Ishikawa (cell line): ENCODE data around the gene PCGF5.

Experiments
- CEBPB ChIP-seq: IDR thresholded peaks from 2 replicates; pipeline ENCODE4 v1.6.1; 2012
- CREB1 ChIP-seq: IDR thresholded peaks from 2 replicates; pipeline ENCODE4 v1.6.1; 2012; ENCODE audit warnings: low read depth
- EGR1 ChIP-seq: IDR thresholded peaks from 2 replicates; pipeline ENCODE4 v1.6.1; 2012
- EP300 ChIP-seq: IDR thresholded peaks from 2 replicates; pipeline ENCODE4 v1.6.1; 2012; ENCODE audit warnings: borderline replicate concordance
- FOXM1 ChIP-seq: IDR thresholded peaks from 2 replicates; pipeline ENCODE4 v1.6.1; 2012; ENCODE audit warnings: low read depth, borderline replicate concordance
- NFIC ChIP-seq: IDR thresholded peaks from 2 replicates; pipeline ENCODE4 v1.6.1; 2012
- RAD21 ChIP-seq: IDR thresholded peaks from 2 replicates; pipeline ENCODE4 v1.6.1; 2012; ENCODE audit warnings: low read depth
- TAF1 ChIP-seq: IDR thresholded peaks from 2 replicates; pipeline ENCODE4 v1.6.1; 2012; ENCODE audit warnings: low read depth, mild to moderate bottlenecking
- TCF12 ChIP-seq: IDR thresholded peaks from 2 replicates; pipeline ENCODE4 v1.6.1; 2012; ENCODE audit warnings: low read depth
- TEAD4 ChIP-seq: IDR thresholded peaks from 2 replicates; pipeline ENCODE4 v1.6.1; 2012
- YY1 ChIP-seq: IDR thresholded peaks from 2 replicates; pipeline ENCODE4 v1.6.1; 2012; ENCODE audit warnings: low read depth
- ZBTB7A ChIP-seq: IDR thresholded peaks from 2 replicates; pipeline ENCODE4 v1.6.1; 2012; ENCODE audit warnings: low read depth
- TF ChIP-seq, protein P1 (sequence below): IDR thresholded peaks from 2 replicates; pipeline ENCODE4 v1.6.1; 2012; ENCODE audit warnings: low read depth, mild to moderate bottlenecking
- TF ChIP-seq, protein P2 (sequence below): IDR thresholded peaks from 2 replicates; pipeline ENCODE4 v1.6.1; 2012
- TF ChIP-seq, protein P3 (sequence below): IDR thresholded peaks from 2 replicates; pipeline ENCODE4 v1.6.1; 2012

PCGF5 gene

DNA sequence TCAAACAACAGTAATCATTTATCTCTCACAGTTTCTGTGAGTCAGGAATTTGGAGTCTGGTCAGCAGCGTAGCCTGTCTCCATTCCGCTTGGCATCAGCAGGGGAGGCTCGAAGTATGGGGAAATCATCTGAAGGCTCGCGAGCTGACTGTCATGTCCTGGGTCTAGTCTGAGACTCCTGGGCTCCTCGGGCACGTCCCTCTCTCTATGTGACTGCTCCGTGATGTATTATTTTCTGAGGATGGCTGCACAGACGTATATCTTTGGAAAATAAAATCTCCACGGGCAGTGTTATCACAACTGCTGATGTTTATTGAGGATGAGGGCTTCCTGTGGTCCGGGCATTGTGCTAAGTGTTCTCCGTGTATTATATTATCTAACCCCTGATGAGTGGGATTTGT, 23.3 kb upstream of the PCGF5 start:
- TF ChIP-seq RAD21 (no peak), YY1 (no peak), TAF1 (no peak)

DNA sequence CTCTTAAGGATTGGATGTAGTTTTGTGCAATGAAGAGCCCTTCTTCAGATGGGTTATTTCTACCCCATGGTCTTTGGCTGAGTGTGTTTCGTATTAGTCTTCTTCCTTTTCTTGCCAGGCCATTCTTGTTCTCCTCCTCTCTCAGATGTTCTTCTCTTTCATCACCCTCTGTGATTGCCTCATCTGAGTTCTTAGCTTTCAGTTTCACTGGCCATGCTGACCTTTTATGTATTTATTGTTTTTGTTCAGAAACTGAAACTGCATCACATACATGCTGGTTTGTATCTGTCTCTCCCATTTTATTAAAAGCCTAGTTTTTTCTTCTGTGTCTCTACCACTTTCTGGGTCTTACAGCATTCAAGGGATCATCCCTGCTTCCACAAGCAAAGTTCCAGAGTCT, 21.7 kb upstream of the PCGF5 start:
- TF ChIP-seq CEBPB (peak; percentile 63; the same call in 1 of the 2 replicates), ZBTB7A (no peak)

DNA sequence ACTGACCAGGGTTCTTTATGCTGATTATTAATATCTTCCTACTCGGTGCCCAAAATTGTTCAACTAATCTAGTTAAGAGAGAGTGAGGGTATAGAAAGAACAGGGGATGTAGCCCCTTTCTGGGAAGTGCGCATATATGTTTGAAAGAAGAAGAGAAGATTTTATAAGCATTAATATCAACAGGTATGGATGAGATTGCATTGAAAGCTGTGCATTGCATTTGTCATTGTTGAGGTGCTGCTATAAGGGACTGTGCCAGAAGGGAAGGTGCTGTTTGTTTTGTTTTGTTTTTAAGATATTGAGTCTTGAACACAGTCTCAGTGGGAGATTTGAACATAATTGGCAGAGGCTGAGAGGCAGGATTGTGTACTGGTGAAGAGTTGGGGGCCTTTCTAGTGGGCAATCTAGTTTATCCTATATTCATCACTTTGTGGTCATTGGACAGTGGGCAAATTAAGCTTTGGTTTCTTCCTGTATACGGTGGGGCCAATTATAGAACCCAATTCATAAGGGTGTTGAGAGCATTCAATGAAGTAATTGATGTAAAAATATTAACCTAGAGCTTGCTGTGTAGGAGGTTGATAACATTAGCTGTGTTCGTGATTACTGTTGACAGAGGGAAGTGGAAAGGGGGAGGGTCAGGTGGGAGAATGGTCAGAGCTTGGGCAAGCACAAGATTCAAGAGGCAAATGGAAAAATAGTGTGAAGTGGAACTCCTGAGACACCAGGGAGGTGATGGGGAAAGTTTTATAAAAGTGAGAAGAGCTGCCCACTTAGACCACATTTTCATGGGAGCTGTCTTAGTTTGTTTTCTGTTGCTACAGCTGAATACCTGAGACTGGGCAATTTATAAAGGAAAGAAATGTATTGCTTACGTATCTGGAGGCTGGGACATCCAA, 19.9 kb upstream of the PCGF5 start:
- TF ChIP-seq CREB1 (no peak), NFIC (no peak), TAF1 (no peak), EP300 (no peak), EGR1 (no peak), FOXM1 (no peak), TCF12 (no peak), YY1 (no peak), RAD21 (no peak), CEBPB (no peak), ZBTB7A (no peak), TEAD4 (no peak)
- TF ChIP-seq, protein P1, sequence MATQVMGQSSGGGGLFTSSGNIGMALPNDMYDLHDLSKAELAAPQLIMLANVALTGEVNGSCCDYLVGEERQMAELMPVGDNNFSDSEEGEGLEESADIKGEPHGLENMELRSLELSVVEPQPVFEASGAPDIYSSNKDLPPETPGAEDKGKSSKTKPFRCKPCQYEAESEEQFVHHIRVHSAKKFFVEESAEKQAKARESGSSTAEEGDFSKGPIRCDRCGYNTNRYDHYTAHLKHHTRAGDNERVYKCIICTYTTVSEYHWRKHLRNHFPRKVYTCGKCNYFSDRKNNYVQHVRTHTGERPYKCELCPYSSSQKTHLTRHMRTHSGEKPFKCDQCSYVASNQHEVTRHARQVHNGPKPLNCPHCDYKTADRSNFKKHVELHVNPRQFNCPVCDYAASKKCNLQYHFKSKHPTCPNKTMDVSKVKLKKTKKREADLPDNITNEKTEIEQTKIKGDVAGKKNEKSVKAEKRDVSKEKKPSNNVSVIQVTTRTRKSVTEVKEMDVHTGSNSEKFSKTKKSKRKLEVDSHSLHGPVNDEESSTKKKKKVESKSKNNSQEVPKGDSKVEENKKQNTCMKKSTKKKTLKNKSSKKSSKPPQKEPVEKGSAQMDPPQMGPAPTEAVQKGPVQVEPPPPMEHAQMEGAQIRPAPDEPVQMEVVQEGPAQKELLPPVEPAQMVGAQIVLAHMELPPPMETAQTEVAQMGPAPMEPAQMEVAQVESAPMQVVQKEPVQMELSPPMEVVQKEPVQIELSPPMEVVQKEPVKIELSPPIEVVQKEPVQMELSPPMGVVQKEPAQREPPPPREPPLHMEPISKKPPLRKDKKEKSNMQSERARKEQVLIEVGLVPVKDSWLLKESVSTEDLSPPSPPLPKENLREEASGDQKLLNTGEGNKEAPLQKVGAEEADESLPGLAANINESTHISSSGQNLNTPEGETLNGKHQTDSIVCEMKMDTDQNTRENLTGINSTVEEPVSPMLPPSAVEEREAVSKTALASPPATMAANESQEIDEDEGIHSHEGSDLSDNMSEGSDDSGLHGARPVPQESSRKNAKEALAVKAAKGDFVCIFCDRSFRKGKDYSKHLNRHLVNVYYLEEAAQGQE = no peak
- TF ChIP-seq, protein P2, sequence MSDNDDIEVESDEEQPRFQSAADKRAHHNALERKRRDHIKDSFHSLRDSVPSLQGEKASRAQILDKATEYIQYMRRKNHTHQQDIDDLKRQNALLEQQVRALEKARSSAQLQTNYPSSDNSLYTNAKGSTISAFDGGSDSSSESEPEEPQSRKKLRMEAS = no peak
- TF ChIP-seq, protein P3, sequence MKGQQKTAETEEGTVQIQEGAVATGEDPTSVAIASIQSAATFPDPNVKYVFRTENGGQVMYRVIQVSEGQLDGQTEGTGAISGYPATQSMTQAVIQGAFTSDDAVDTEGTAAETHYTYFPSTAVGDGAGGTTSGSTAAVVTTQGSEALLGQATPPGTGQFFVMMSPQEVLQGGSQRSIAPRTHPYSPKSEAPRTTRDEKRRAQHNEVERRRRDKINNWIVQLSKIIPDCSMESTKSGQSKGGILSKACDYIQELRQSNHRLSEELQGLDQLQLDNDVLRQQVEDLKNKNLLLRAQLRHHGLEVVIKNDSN = no peak

DNA sequence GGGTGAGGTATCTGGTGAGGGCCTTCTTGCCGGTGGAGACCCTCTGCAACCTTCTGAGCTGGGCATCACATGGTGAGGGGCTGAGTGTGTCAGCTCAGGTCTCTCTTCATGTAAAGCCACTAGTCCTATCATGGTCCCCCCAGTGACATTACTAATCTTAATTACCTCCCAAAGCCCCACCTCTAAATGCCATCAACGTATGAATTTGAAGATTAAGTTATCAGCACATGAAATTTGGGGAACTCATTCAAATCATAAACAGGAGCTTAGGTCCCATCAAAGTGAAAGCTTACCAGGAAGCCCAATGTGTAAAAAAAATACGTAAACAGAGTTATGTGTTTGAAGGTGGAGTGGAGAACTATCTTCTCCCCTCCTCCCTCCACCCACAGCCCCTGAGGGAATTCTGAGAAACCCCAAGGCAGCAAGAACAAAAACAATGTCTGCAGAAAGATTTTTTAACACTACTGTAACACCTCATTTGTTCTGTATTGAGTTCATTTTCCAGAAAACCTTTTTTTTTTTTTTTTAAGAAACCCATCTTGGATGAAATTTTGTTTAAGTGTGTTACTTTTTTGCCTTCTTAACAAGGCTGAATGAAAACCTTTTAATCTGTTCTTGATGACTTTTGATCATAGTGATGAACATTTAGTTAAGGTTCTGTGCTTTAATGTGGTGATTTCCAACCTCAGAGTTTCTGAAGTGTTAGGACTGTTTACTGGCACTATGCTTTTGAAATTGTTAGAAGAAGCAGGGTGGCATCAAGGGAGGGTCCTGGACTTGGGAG, 19.1 kb upstream of the PCGF5 start:
- no peak for TF ChIP-seq ZBTB7A
- TF ChIP-seq, protein P3 = no peak
- TF ChIP-seq, protein P2 = no peak
- no peak for TF ChIP-seq TAF1
- TF ChIP-seq FOXM1 = no peak
- TF ChIP-seq YY1 = no peak
- TF ChIP-seq RAD21 = no peak
- TF ChIP-seq EP300 = no peak
- no peak for TF ChIP-seq CEBPB
- no peak for TF ChIP-seq NFIC
- TF ChIP-seq, protein P1 = no peak
- no peak for TF ChIP-seq CREB1
- no peak for TF ChIP-seq EGR1
- TF ChIP-seq TEAD4 = no peak
- no peak for TF ChIP-seq TCF12

DNA sequence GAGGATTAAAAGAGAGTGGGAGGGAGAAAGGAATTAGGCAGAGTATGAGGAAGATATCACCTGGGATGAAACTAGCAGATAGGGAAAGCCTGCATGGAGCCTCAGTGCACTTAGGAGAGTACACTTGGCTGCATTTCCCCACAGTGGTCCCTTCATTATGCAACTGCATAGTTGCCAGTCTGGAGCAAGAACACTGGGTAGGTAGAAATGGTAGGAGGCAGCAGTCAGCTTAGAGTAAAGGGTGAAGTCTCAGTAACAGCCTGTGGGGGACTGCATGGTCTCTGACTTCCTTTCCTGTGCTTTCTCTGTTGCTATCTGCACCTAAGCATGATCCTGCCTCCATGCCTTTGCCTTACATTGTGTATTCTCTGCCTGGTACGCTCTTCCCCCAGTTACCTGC, 14.0 kb upstream of the PCGF5 start:
- TF ChIP-seq, protein P2 = no peak
- no peak for TF ChIP-seq CREB1
- TF ChIP-seq TEAD4 = no peak
- no peak for TF ChIP-seq EGR1
- TF ChIP-seq YY1 = no peak
- no peak for TF ChIP-seq TCF12
- no peak for TF ChIP-seq EP300
- TF ChIP-seq, protein P3 = no peak
- TF ChIP-seq FOXM1 = no peak
- TF ChIP-seq, protein P1 = no peak
- no peak for TF ChIP-seq TAF1
- TF ChIP-seq NFIC = no peak
- no peak for TF ChIP-seq CEBPB
- TF ChIP-seq RAD21 = no peak
- TF ChIP-seq ZBTB7A = no peak
